Endothelial cell of umbilical vein (primary cell): ENCODE data around the gene CYP3A5. TPM values are rescaled to one million over a fixed set of nuclear protein-coding genes. Genes with fewer than 3 reads are reported as not detected.

Experiments
- BruUV-seq: library from RNA; stranded (reverse); fragments of 400-500 nt; replicated peaks from 2 replicates; lab custom pipeline; 2021; lab: Mats Ljungman, UMichigan
- CTCF ChIA-PET: fragments of 300-600, 350-600 bp; sonication (Branson Sonifier 250); formaldehyde crosslinking; loops from one replicate; lab custom pipeline; 2021; ENCODE audit warnings: antibody characterized with exemption, inconsistent platforms; lab: Charles Lee
- POLR2A ChIA-PET: fragments of 300-600, 350-600 bp; sonication (Branson Sonifier 250); formaldehyde crosslinking; loops from one replicate; lab custom pipeline; 2021; ENCODE audit warnings: antibody characterized with exemption, inconsistent platforms; lab: Charles Lee
- DNase-seq: peaks from one replicate; pipeline ENCODE4 v3.0.0-alpha.2; 2011; ENCODE audit warnings: low read depth, low spot score
- FAIRE-seq: peaks from 2 replicates; lab custom pipeline; 2011; peaks lifted over from hg19 to GRCh38; lab: Jason Lieb, UNC
- H2AFZ ChIP-seq: 2 replicates; pipeline ENCODE4 v1.6.0; 2012; ENCODE audit warnings: low read depth, low read length, control low read depth, inconsistent platforms
- H3K27ac ChIP-seq: 2 replicates; pipeline ENCODE4 v1.5.1; 2011; ENCODE audit warnings: low read depth, mild to moderate bottlenecking, control low read depth, low read length, moderate library complexity; ENCODE audit not compliant: insufficient read depth
- H3K27me3 ChIP-seq, 2 experiments: 2 replicates each; pipeline versions ENCODE4 v1.6.0 to v1.6.1; 2011; ENCODE audit warnings: low read length in 2 of 2, mixed read lengths in 1 of 2; ENCODE audit not compliant: control insufficient read depth in 2 of 2, insufficient read depth in 2 of 2
- H3K36me3 ChIP-seq, 2 experiments: 2 replicates in 1 of 2; 3 replicates in 1 of 2; pipeline ENCODE4 v1.5.1; 2011; ENCODE audit warnings: low read length in 2 of 2, mild to moderate bottlenecking in 1 of 2, moderate library complexity in 1 of 2; ENCODE audit not compliant: control insufficient read depth in 2 of 2, insufficient read depth in 2 of 2; ENCODE audit errors: extremely low read depth in 1 of 2
- H3K4me1 ChIP-seq: 3 replicates; pipeline ENCODE4 v1.5.1; 2011; ENCODE audit warnings: mild to moderate bottlenecking, low read length; ENCODE audit not compliant: control insufficient read depth, insufficient read depth; ENCODE audit errors: extremely low read depth
- H3K4me2 ChIP-seq: 2 replicates; pipeline ENCODE4 v1.6.1; 2011; ENCODE audit warnings: low read length, control low read depth, mixed read lengths; ENCODE audit not compliant: insufficient read depth
- H3K4me3 ChIP-seq, 3 experiments: fragments of 200-600 bp in 1 of 3; sonication (generic), shearing (Covaris generic) in 1 of 3; replicated peaks in 1 of 3; 2 replicates each; pipeline ENCODE4 v1.5.1; 2011 to 2016; ENCODE audit warnings: control low read depth in 3 of 3, low read length in 3 of 3, mild to moderate bottlenecking in 2 of 3, inconsistent platforms in 1 of 3, low read depth in 1 of 3, moderate library complexity in 1 of 3; ENCODE audit not compliant: insufficient read depth in 1 of 3
- H3K79me2 ChIP-seq: 2 replicates; pipeline ENCODE4 v1.6.0; 2012; ENCODE audit warnings: low read length, inconsistent platforms; ENCODE audit not compliant: control insufficient read depth, insufficient read depth
- H3K9ac ChIP-seq: replicated peaks from 2 replicates; pipeline ENCODE3; 2011; ENCODE audit warnings: low read length, control low read depth; ENCODE audit not compliant: insufficient read depth; ENCODE audit errors: extremely low read depth
- H3K9me1 ChIP-seq: replicated peaks from 3 replicates; pipeline ENCODE4 v1.6.0; 2011; ENCODE audit warnings: mild to moderate bottlenecking, low read length; ENCODE audit not compliant: control insufficient read depth, insufficient read depth; ENCODE audit errors: extremely low read depth
- H3K9me3 ChIP-seq: replicated peaks from 2 replicates; pipeline ENCODE4 v1.5.1; 2012; ENCODE audit warnings: low read length, inconsistent platforms; ENCODE audit not compliant: control insufficient read depth, insufficient read depth
- H4K20me1 ChIP-seq: replicated peaks from 2 replicates; pipeline ENCODE3; 2011; ENCODE audit warnings: mild to moderate bottlenecking, low read length; ENCODE audit not compliant: control insufficient read depth, insufficient read depth; ENCODE audit errors: extremely low read depth
- CTCF ChIP-seq, 2 donors: IDR thresholded peaks; 1 replicate in 1 of 2; 2 replicates in 1 of 2; pipeline ENCODE4 v1.5.1; 2011; ENCODE audit warnings: low read length in 2 of 2, mild to moderate bottlenecking in 2 of 2, moderate library complexity in 2 of 2, control low read depth in 1 of 2, inconsistent platforms in 1 of 2, low read depth in 1 of 2; ENCODE audit not compliant: insufficient read depth in 1 of 2; ENCODE audit errors: extremely low read depth in 1 of 2
- EZH2 ChIP-seq: IDR thresholded peaks from 2 replicates; pipeline ENCODE4 v1.6.1; 2012; ENCODE audit warnings: borderline replicate concordance, low read depth, mild to moderate bottlenecking, moderate library complexity, low read length, inconsistent platforms; ENCODE audit not compliant: severe bottlenecking
- FOS ChIP-seq: IDR thresholded peaks from 2 replicates; pipeline ENCODE4 v1.6.1; 2011; ENCODE audit warnings: mild to moderate bottlenecking, low read length, moderate library complexity, borderline replicate concordance; ENCODE audit not compliant: insufficient read depth
- GATA2 ChIP-seq: IDR thresholded peaks from 2 replicates; pipeline ENCODE4 v1.7.0; 2011; ENCODE audit warnings: low read depth, mild to moderate bottlenecking, moderate library complexity, mixed read lengths, low read length; ENCODE audit not compliant: insufficient read length, insufficient read depth
- JUN ChIP-seq: IDR thresholded peaks from 2 replicates; pipeline ENCODE4 v1.6.1; 2011; ENCODE audit warnings: borderline replicate concordance, low read depth; ENCODE audit not compliant: insufficient read length, insufficient read depth
- MAX ChIP-seq: IDR thresholded peaks from 2 replicates; pipeline ENCODE4 v1.6.1; 2011; ENCODE audit not compliant: insufficient read depth, insufficient read length
- MYC ChIP-seq: IDR thresholded peaks from one replicate; pipeline ENCODE4 v1.6.1; 2011; ENCODE audit warnings: mild to moderate bottlenecking, low read depth, low read length
- POLR2A ChIP-seq: IDR thresholded peaks from 2 replicates; pipeline ENCODE4 v1.6.1; 2012; ENCODE audit warnings: low read depth, mild to moderate bottlenecking, control low read depth, low read length
- POLR2AphosphoS5 ChIP-seq: IDR thresholded peaks from 2 replicates; pipeline ENCODE4 v1.6.1; 2012; ENCODE audit warnings: low read depth, mild to moderate bottlenecking, control low read depth, low read length, moderate library complexity; ENCODE audit not compliant: insufficient read depth
- dilution Hi-C: fragments of 300-500 bp; cut with MboI; formaldehyde crosslinking; loops from one replicate; pipeline ENCODE4 v1.15.0; 2019; ENCODE audit warnings: low sequenced_read_pairs; ENCODE audit not compliant: extremely low pct_ligation_motif_present
- intact Hi-C: fragments of 100-400 bp; cut with micrococcal nuclease; formaldehyde crosslinking; loops from one replicate; pipeline ENCODE4 v1.10.0; 2022
- polyA plus RNA-seq, 4 experiments: library from polyadenylated mRNA; depleted of rRNA in 3 of 4; stranded (reverse) in 3 of 4; unstranded in 1 of 4; fragments of >200 nt; gene quantifications; 2 replicates each; pipeline versions ENCODE4 v1.2.1 to v1.2.3, GENCODE V29; 2011 to 2012; ENCODE audit warnings: missing spikeins in 1 of 4
- total RNA-seq: library from RNA; stranded (reverse); gene quantifications from 2 replicates; pipeline ENCODE4 v1.2.3, GENCODE V29; 2021

Gene CYP3A5
- total and polyA plus RNA-seq, 2 donors (not counting 3 experiments of a cell fraction or from before 2014, with no cell fraction given), result not detected

- Histone ChIP-seq H3K36me3 (peaks cover 13 to 24% of the 10 kb centered on the region in 2 experiments), H2AFZ (no peak overlapping the region), H3K79me2 (no peaks in the 10 kb centered on the region), H3K4me1 (no peaks in the 10 kb centered on the region), H3K27me3 (no peaks in the 10 kb centered on the region), H3K4me3 (no peak overlapping the region), H3K9me1 (no peaks in the 10 kb centered on the region), H4K20me1 (no peaks in the 10 kb centered on the region), H3K4me2 (no peak overlapping the region), H3K9me3 (no peaks in the 10 kb centered on the region), H3K27ac (no peak overlapping the region), H3K9ac (no peak overlapping the region)
- no peak for FAIRE-seq
- no peak for TF ChIP-seq POLR2AphosphoS5
- TF ChIP-seq EZH2, result no peak
- no peak for TF ChIP-seq MYC
- TF ChIP-seq GATA2, result no peak
- TF ChIP-seq JUN, result no peak
- TF ChIP-seq CTCF (IDR thresholded peaks at IDR 0.05; ENCODE audit: extremely low read depth in 1 of 2, insufficient read depth in 1 of 2, low read depth in 1 of 2, low read length in 2 of 2), result no peak
- no peak for TF ChIP-seq FOS
- TF ChIP-seq MAX, result no peak
- TF ChIP-seq POLR2A, result no peak
- BruUV-seq, result no TSS peak
- no peak for DNase-seq
- dilution Hi-C loops (no loop called here), intact Hi-C loops (no loop called here)
- ChIA-PET CTCF (interaction anchor here (1.1 kb wide), 1 partner anchor 11 kb away, joined by 5 read pairs; no protein-coding TSS in a partner anchor), POLR2A (no interaction called here)
Observed at GRCh38 chr7:99631295-99632109, 48.3 kb downstream of the CYP3A5 start.
